Measurements from ENCODE around the gene DUSP1.

- TF ChIP-seq YY1 (IDR thresholded peaks at IDR 0.05; ENCODE audit: insufficient read depth, insufficient read length) (no peak), SUZ12 (IDR thresholded peaks at IDR 0.05; ENCODE audit: extremely low read depth, insufficient read depth, insufficient read length) (no peak), ZNF274 (IDR thresholded peaks at IDR 0.05; ENCODE audit: low read depth, low read length) (no peak)
Measured at GRCh38 chr5:172723508-172723907, 47.5 kb downstream of the DUSP1 start.

Measured in NT2/D1 (cell line).